ENCODE results near the gene SLCO4A1.
A peak's percentile ranks its signal among the peaks of the same experiment; 100 is the strongest.

SLCO4A1 gene

DNA sequence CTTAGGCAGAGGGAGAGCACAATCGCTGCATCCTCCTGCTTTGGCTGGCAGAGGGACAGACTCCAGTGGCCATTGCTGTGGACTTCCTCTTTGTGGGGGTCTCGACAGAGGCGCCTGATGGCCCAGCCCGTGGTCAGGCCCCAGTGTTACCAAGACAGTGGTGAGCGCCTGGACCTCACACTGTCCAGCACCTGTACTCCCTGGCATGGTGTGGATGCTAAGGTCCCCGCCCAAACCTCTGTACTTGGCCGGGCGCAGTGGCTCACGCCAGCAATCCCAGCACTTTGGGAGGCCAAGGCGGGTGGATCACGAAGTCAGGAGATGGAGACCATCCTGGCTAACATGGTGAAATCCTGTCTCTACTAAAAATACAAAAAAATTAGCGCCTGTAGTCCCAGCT lies 64.0 kb downstream of the SLCO4A1 start:
- no peak overlapping the region for H3K27ac ChIP-seq
- no peak overlapping the region for H3K4me3 ChIP-seq

DNA sequence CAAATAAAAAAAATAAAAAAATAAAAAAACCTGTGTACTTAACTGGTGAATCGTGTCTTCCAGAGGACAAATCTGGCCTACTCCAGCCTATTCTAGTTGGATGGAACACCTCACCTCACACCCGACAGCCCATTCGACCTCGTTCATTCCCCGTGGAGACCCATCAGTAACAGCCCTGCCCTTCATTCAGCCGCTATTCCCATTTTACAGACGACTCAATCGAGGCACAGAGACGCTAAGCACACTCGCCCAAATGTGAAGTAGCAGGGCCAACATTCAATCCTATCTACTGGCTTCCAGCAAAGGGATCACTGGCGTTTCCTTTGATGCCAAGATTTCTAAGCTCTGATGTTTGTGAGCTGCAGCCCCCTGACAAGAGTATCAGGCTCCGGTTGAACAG lies 64.6 kb downstream of the SLCO4A1 start:
- Histone ChIP-seq H3K4me3 (no peak overlapping the region), H3K27ac (no peak overlapping the region)

DNA sequence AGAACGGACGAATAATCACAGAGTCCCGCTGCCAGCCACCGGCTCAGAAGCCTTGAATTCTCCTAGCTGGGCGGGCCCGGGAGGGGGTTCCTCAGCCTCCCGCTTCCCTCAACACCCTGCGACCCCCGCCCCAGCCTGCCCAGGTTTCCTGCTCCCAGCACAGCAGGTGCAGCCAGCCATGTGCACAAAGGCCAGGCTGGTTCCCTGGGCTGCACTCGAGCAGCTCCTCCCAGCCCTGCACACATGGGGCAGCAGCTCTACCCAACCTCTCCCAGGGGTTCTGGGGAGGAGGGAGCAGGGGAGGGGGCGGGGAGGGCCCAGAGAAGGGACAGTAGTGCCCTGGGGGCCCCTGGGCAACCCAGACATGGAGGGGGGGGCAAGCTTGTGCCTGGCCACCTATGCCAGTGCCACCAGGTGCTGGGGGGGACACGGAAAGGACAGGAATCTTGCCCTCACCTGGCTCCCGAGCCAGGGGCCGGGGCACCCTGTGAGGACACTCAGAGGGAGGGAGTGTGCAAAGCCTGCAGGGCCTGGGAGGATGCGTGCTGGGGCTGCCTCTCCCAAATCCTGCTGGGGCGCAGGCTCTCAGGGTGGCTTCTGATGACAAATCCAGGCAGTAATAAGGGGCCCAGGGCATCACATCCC lies 65.1 kb downstream of the SLCO4A1 start:
- Histone ChIP-seq H3K4me3 (no peak overlapping the region), H3K27ac (no peak overlapping the region)

DNA sequence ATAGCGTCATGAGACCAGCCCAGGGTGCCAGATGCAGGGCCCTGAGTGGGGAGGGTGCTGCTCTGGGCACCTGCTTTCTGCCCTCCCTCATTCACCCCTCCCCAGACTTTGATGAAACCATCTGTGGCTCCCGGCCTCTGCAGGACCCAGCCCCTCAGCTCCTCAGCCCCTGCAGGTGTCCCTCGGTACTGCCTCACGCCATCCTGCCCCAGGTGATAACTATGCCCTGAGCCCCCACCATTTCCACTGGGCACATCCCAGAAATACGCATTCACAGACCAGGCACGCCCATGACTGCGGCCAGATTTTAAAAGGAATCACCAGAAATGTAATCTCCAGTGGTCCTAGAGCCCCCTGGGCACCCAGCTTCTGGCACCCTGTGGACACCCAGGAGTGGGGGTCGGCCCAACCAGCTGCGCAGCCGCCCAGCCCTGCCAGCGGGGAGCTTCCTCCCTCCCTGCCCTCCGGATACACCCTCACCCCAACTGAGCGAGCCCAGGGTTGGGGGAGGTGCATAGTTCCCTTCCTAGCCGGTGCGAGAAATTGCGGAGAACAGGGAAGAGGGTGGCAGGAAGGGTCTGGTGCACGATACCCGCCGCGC lies 65.7 kb downstream of the SLCO4A1 start:
- Histone ChIP-seq H3K27ac (no peak overlapping the region), H3K4me3 (peak overlapping the region in 2 of 7 experiments; percentile 19 to 26)

DNA sequence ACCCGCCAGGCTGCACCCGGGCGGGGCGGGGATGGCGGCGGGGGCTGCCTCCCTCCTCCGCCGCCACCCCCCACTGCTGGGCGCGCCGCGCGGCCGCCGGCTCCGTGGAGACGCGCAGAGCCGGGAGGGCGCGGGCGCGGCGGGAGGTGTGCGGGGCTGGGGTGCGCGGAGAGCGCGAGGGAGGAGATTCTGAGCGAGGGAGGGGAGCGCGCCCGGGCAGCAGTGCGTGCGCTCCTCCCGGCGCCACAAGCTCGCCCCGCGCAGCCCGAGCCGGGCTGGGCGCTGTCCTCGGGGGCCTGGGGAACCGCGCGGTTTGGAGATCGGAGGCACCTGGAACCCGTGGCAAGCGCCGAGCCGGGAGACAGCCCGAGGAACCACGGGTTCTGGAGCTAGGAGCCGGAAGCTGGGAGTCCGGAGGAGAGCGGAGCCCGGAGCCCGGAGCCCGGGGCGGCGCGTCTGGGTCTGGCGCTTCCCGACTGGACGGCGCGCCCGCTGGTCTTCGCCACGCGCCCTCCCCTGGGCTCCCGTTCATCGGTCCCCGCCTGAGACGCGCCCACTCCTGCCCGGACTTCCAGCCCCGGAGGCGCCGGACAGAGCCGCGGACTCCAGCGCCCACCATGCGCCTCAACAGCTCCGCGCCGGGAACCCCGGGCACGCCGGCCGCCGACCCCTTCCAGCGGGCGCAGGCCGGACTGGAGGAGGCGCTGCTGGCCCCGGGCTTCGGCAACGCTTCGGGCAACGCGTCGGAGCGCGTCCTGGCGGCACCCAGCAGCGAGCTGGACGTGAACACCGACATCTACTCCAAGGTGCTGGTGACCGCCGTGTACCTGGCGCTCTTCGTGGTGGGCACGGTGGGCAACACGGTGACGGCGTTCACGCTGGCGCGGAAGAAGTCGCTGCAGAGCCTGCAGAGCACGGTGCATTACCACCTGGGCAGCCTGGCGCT lies 66.6 kb downstream of the SLCO4A1 start, which contains the start of gene NTSR1:
Gene NTSR1 (plus strand): TSS at position 246 of the 946 bp plus-strand sequence. CDS start 372 bp downstream, at position 618.
- H3K4me3 ChIP-seq, result peak within 1 kb of the TSS in 4 of 7 experiments; percentile 3 to 26 (median 15)
- no peak within 1 kb of the TSS for H3K27ac ChIP-seq

DNA sequence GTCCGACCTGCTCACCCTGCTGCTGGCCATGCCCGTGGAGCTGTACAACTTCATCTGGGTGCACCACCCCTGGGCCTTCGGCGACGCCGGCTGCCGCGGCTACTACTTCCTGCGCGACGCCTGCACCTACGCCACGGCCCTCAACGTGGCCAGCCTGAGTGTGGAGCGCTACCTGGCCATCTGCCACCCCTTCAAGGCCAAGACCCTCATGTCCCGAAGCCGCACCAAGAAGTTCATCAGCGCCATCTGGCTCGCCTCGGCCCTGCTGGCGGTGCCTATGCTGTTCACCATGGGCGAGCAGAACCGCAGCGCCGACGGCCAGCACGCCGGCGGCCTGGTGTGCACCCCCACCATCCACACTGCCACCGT lies 67.2 kb downstream of the SLCO4A1 start:
- Histone ChIP-seq H3K27ac (no peak overlapping the region), H3K4me3 (no peak overlapping the region)

DNA sequence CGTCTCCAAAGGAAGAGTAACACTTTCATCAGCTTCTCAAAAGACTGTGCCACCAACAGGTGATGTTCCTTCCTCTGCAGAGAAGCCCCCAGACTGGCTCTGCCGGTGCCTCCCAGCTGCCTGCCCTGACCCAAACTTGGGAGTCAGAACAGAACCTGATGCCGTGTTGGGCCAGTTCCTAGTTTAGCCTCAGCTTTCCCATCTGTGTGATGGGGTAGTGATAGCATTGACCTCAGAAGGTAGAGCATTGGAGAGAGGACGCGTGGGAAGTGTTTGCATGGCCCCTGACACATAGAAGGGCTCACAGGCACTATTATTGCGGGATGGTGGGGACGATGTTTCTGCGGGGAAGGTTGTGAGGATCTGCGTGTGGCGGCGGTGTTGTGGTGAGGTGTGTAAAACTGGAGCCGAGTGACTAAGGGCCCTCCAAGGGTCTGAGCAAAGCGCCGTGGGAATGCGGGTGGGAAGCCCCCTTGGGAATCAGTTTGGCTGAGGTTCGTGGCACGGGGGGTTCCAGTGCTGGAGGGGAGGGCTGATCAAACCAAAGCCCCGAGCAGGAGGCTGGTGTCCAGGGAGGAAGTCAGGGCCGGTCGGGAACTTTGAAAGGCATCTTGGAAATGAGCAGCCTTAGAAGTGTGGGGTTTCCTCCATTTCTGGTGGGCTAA lies 68.0 kb downstream of the SLCO4A1 start:
- H3K4me3 ChIP-seq, result no peak overlapping the region
- no peak overlapping the region for H3K27ac ChIP-seq

DNA sequence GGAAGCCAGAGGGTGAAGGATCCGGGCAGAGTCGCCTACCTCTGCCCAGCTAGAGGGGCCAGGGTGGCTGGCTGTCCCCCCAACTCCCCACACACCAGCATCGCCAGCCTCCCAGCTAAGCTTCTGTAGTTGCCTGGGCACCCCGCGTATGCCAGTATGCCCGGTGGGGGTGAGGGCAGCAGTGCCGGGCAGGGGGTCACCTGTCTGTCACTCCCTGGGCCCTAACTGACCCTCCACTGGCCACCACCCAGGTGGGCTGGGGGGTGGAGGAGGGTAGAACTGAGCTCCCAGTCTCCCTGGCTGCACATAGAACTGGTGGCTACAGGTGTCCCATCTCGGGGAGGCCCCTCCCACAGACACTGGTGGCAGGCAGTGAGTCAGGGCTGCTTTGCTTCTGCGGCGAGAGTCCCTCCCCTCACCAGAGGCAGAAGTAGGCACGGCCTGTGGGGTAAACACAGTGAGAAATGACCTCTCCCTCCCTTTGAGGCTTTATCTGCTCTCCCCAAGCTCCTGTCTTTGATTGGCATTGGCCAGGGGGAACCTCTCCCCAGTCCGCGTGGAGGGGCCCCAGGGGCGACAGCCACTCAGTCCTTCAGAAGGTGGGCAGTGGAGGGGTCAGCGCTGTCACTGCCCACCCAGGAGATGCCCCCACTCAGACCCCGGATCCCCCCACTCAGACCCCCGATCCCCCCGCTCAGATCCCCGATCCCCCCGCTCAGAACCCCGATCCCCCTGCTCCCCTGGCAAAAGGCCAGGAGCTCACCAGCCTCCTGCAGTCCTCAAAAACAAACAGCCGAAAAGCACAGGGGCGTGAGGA lies 68.8 kb downstream of the SLCO4A1 start:
- no peak overlapping the region for H3K4me3 ChIP-seq

DNA sequence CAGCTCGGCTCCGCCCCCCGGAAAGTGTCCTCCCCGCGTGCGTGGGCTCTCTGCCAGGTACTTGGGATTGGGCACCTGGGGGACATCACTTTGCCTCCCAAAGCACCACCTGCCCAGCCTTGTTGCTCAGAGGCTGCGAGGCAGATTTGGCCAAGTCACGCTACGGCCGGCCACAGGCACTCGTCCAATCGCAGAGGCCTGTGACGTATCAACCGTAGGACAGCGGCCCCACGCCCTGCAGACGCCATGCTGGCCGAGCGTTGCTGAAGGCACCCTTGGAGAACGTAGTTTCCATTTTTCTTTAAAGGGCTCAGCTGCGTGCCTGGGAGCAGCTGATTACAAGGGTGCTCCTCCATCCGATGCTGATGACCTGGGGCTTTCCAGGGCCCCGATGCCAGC lies 69.4 kb downstream of the SLCO4A1 start:
- Histone ChIP-seq H3K4me3 (no peak overlapping the region), H3K27ac (no peak overlapping the region)

More for the DNA sequence above, 68.8 kb downstream of the SLCO4A1 start:
- no peak overlapping the region for H3K27ac ChIP-seq

DNA sequence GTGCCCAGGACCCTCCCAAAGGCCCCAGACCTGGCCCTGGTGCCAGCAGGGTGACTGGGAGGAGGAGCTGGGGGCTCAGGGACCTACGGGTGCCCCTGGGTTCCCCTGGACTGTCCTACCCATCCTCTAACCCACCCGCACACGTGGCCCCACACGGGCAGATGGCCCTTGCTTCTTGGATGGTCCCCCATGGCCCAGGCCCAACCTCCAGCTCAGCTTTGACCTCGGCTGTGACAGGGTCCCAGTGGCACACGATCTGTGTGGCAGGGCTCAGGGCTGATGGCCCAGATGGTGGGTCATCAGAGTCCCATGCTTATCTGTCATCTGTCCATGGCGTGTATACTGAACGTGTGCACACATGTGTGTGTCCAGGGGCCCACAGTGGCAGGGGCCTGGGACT lies 70.3 kb downstream of the SLCO4A1 start:
- Histone ChIP-seq H3K4me3 (no peak overlapping the region), H3K27ac (no peak overlapping the region)

DNA sequence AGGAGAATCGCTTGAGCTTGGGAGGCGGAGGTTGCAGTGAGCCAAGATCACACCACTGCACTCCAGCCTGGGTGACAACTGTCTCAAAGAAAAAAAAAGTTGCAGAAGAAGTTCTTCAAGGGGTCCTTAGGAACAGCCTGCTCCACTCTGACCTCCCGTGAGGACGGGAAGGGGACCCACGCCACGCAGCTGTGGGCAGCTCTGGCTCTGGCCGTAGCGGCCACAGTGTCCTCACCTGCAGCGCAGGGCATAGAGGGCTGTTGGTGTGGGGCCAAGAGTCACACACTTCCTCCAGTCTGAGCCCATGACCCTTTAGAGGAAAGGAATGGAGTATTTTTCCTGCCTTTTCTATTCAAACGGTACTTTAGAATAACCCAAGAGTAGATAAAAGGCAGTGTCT lies 71.7 kb downstream of the SLCO4A1 start:
- Histone ChIP-seq H3K27ac (no peak overlapping the region), H3K4me3 (no peak overlapping the region)

DNA sequence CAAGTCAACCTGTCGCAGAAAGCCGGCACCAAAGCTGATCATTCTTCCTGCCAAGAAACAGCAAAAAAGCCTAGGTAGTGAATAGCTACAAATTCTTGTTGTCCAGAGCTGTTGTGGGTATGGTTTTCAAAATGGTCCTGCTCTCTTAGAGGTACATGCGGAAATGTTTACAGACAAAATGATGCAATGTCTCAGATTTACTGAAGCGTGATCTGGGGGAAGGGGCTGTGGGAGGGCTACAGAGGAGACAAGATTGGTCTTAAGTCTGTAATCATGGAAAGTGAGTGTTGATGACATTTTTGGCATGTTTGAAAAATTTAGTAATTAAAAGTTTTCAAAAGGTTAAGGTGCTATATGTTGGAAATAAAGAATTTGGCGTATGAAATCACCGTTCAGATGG lies 72.5 kb downstream of the SLCO4A1 start:
- Histone ChIP-seq H3K4me3 (no peak overlapping the region), H3K27ac (no peak overlapping the region)

DNA sequence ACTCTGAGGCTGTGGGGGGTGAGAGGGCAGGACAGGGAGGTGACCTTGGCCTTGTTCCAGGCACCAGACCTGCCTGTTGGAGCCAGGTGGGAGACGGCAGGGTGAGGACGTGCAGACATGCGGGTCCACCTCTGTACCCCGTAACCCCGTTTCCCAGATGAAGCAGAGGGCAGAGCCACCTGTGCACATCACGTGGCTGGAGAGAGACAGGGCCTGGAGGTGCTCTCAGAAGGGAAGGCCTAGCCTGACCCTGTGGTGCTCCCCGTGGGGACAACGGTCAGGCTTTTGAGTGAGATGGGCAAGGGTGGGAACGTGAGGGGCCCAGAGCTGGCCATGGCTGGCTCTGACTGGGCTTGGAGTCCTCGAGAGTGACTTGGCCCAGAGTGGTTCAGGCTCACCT lies 72.9 kb downstream of the SLCO4A1 start:
- Histone ChIP-seq H3K4me3 (no peak overlapping the region), H3K27ac (peak overlapping the region in 2 of 21 experiments; percentile 37 to 60)

DNA sequence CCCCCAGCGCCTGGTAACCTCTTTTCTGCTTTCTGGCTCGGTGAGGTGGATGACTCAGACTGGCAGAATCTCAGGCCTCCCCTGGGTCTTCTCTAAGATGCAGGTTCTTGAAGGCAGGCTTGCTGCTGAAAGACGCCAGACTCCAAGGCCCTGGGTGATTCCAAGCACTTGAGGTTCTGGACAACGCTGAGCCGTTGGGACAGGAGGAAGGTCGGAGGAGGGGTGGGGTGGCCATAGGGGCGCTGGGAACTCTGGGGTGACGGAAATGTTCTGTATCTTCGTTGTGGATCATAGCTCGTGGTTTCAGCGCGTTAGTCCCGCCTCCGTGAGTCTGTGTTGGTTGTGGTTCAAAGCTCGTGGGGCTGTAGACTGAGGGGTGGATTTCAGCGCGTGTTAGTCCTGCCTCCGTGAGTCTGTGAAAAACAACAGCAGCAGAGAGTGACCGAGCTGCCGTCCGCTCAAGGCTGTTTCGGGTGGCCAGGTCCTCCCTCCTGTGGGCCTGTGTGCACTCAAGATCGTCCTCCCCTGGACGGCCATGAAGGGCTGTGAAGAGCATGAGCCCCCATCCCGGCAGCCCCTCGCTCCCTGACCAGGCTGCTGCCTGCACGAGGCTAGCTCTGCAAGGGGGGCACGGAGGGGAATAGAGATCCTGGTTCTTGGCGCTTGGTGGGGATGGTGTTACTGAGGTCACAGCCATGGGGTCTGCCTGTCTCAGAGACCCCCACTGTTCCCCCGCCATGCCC lies 74.1 kb downstream of the SLCO4A1 start:
- H3K4me3 ChIP-seq, result no peak overlapping the region
- H3K27ac ChIP-seq, result peak overlapping the region in 4 of 21 experiments; percentile 4 to 60 (median 30)

DNA sequence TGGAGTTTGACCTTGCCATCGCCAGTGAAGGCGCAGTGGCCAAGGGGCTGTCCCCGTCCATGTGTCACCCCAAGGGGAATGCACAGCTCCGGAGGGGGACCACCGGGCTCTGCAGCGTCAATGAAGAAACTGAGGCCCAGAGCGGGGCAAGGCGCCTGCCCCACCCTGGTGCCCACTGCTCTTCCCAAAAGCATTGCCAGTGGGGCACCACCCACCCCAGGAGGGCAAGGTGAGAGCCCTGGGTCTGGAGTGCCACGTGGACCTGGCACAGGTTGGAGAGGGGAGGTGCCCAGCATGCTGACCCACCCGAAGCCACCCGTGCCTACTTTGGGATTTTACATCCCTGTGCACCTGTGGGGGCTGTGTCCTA lies 74.6 kb downstream of the SLCO4A1 start:
- Histone ChIP-seq H3K4me3 (no peak overlapping the region), H3K27ac (peak overlapping the region in 3 of 21 experiments; percentile 4 to 39 (median 22))

DNA sequence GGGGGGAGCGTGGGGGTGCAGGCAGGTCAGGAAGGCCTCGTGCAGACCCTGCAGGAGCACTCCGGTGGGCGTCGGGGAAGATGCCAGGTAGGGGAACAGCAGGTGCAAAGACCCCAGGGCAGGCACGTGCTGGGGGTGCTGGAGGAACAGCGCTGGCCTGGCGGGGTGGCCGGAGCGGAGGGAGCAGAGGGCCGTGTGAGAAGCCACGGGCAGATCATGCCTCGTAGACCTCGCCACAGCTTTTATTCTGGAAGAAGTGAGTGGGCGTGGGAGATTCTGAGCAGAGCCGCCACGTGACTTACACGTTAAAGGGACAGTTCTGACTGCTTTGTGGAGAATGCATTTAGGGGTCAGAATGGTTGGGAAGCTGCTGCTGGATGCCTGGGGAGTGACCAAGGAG lies 75.6 kb downstream of the SLCO4A1 start:
- H3K4me3 ChIP-seq, result no peak overlapping the region
- no peak overlapping the region for H3K27ac ChIP-seq

DNA sequence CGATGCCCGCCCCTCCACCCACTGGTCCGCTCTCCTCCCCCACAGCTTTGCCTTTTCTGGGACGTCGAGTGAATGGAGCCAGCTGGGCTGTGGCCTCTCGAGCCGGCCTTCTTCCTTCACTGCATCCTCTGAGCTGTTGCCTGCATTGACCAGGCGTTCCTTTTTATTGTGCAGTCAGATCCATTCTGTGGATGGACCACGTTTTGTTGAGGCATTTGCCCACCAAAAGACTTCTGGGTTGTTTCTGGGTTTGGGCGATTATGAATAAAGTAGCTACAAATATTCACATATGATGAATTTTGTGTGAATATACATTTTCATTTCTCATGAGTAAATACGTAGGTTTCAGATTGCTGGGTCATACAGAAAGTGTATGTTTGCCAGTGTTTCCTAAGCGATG lies 76.2 kb downstream of the SLCO4A1 start:
- Histone ChIP-seq H3K4me3 (no peak overlapping the region), H3K27ac (no peak overlapping the region)

DNA sequence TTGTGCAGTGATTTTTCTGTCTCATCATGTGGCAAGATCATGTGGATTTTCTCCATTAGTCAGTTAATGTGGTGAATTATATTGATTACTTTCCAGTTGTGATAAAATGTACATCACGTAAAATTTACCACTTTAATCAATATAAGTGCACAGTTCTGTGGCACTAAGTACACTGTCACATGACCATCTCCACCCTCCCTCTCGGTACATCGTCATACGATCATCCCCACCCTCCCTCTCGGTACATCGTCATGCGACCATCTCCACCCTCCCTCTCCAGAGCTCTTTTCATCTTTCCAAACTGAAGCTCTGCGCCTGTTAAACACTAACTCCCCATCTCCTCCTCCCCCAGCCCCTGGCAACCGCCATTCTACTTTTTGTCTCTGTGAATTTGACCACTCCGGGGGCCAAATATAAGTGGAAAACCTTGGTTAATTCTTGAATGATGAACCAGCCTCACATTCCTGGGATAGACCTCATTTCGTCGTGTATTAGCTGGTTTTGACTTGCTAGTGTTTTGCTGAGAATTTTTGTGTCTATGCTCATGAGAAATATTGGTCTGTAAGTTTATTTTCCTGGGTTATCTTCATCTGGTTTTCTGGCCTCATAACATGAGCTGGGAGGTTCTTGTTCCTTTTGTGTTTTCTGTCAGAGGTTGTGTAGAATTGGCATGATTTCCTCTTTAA lies 77.1 kb downstream of the SLCO4A1 start:
- Histone ChIP-seq H3K27ac (no peak overlapping the region), H3K4me3 (no peak overlapping the region)
